Activated naive CD4-positive, alpha-beta T cell (primary cell): ENCODE data around the gene DNAH14.
A peak's percentile ranks its signal among the peaks of the same experiment; 100 is the strongest.

Source experiments
- DNase-seq, 4 experiments: peaks; one replicate each; lab custom pipeline; 2025; lab: John Stamatoyannopoulos, UW

The DNAH14 gene

DNA sequence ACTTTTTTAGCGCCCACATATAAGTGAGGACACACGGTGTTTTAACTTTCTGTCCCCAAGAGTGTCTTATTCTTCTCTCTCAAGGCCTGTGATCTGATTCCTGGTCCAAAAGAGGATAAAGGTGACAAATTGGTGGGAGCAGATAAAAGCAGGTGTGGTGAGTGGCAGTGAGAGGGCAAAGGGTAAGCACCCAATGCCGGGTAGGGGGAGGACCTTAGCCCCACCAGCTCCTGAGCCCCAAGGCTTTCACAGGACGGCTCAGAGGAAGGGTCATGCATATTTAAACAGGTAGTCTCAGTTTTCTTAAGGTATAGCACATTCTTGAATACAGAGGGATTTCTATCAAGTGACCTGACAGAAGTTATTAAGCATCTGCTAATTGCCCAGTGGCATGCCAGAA, 478.8 kb downstream of the DNAH14 start:
- DNase-seq = no peak

DNA sequence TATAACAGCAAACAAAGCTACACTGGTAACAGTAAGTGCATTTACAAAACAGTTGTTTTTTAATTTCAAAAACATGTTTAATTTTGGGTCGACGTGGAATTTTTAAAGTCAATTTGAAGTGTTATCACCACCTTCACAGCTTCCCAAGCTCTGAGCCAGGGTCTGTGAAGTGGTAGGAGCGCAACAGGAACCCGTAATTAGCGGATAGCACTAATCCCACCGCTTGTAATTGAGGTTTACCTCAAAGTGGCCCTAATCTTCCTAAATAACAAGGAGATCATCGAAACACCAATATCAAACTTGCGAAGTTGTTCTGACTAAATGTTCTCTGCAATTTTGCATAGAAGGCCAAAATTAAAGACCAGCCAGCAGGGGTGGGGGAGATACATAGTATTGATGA, 479.6 kb downstream of the DNAH14 start:
- DNase-seq = no peak

DNA sequence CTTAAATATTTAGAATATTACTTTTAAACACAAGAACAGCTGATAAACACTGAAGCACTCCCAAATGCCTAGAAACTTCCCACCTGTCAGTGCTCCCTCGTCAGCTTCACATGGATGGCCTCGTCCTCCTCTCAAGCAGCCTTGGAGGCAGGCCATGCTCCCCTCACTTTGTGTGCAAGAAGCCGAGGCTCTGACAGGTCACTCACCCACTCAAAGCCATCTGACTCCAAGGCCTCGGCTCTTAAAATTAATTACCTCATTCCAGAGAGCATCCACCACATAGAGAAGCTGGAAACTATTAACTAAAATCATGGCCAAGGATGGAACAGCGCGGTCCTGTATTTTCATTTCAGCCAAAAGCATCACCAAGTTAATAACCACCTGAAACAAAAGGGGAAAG, 480.6 kb downstream of the DNAH14 start:
- DNase-seq = no peak

DNA sequence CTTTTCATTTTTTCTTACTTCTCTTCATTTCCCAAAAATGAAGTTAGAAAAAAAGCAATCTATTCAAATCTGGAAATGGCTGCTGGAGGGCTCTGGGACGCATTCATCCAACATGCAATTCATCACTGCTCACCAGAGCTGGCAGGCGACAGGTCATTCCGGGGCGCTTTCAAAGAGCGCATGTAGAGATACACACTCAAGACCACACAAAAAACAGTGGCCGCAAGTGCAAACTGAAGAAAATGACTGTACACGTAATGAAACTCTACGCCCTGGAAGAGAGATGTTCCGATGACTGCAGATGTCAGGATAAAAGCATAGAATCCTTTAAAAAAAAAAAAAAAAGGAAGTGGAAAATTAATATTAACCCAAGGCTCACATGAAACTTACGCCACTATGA, 482.8 kb downstream of the DNAH14 start:
- DNase-seq = no peak

DNA sequence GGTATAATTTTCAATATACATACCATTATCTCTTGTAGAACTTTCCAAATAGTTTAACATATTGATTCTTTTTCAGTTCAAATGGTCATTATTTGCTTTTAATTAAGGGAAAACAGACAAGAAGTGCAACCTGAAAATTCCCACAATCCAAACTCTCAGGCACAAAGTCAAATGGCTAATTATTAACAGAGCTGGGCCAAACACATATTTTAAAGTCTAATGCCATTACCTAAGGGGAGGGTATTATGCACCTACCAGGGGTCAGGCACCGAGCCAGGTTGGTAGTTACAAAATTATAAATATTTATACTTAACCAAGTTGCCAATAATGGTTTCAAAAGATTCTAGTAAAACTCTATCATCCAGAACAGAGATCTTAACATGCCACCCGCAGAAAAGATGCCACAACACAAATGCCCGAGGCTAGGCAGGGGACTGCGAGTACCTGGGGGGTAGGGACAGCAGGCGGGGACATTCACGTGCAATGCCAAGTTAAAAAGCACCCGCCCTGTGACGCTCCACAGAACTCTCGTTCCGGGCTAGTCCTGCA, 483.4 kb downstream of the DNAH14 start:
- DNase-seq = no peak

DNA sequence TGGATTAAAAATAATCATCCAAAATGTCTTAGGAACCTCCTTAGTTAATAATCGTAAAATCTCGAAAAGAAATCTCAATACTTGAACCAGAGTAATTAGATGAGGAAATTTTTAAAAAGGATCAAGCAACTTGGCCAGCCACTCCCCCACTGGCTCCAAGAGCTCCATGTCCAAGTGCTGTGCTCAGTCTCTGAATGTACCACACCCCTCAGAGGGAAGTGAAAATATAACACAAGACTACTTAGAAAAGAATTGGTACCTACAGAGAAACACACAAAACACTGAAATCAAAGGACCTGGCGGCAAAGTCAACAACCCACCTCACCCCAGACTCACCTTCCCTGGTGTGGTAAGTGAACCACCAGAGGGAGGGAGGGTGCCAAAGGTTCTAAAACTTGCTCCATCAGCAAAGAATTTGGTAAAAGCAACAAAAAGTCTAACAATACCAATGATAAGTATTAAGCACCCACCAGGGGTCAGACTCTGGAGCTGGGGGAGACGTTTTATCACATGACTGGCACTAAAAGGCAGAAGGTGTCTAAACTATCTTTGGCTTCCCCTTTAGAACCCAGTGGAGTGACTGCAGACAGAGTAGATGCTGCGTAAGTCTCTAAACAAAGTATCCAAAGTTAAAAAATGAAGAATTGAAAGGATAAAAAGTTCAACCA, 484.4 kb downstream of the DNAH14 start:
- DNase-seq = no peak

DNA sequence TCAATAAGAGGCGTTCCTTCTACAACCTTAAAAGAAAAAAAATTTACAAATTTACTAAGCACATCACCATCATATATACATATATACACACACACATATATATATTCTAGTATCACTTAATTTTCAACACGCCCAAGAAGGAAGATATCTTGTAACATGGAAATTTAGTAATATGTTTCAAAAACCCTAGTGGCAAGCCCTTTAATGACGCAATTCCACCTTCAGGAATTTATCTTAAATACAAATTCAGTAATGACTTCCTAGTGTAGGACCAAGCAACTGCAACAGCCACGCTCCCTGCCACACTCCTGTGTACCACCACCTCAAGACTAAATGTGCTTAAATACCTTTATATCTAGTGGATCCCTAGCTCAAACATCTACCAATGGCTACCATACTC, 485.8 kb downstream of the DNAH14 start:
- no peak for DNase-seq

DNA sequence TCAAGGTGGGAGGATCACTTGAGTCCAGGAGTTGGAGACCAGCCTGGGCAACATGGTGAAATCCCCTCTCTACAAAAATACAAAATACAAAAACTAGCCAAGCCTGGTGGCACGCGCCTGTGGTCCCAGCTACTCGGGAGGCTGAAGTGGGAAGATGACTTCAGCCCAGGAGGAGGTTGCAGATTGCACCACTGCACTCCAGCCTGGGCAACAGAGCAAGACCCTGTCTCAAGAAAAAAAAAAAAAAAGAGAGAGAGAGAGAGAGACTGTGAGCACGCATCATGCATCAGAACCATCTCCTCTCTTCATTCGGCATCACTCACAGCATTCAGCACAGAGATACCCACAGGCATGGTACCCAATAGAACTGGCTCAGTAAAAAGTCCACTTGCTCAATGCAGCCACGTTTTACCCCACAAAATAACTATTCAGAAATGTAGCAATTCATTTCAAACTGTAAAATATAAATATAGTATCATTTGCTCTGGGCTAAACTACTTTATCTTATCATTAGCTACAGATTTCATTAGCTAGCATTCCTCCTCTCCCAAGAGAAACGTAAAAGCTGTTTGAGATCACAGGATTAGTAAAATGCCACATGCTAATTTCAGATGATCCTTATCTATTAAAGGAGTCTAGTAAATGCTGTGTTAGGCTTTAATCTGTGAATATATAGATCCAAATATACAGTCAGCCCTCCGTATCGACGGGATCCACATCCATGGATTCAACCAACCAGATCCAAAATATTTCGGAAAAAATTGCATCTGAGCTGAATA, 486.7 kb downstream of the DNAH14 start:
- no peak for DNase-seq

DNA sequence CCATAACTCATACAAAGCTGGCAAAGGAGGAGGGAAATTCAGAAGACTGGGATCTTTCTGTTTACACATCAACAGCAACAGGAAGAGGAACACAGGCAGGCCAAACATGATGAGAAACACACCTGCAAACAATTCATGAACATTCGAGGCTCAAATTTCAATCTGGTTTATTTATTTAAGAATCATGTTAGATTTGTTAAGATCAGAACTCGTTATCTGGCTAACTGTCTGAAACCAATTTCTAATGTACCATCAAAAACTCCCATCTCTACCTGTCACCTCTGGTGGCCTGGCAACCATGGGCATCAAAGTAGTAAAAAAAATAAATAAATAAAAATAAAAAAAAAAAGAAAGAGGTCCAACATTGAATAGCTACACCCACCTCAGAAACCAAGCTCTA, 488.6 kb downstream of the DNAH14 start:
- no peak for DNase-seq

DNA sequence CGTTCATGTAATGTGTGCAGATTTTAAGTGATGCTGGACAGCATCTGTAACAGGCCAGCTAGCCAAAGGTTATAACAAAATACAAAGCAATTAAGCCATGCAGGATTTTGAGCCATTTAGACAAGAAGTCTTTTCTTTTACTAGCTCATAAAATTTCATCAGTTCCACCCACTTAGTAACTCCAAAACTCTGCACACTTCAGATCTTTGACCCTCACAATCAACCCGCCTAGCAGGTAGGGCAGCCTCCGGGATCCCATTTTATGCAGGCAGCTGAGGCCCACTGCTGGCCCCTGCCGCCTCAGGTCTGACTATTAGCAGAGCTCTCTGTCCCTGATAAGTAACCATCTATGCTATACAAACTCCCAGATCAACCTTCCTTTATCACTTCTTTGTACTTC, 489.1 kb downstream of the DNAH14 start:
- no peak for DNase-seq

DNA sequence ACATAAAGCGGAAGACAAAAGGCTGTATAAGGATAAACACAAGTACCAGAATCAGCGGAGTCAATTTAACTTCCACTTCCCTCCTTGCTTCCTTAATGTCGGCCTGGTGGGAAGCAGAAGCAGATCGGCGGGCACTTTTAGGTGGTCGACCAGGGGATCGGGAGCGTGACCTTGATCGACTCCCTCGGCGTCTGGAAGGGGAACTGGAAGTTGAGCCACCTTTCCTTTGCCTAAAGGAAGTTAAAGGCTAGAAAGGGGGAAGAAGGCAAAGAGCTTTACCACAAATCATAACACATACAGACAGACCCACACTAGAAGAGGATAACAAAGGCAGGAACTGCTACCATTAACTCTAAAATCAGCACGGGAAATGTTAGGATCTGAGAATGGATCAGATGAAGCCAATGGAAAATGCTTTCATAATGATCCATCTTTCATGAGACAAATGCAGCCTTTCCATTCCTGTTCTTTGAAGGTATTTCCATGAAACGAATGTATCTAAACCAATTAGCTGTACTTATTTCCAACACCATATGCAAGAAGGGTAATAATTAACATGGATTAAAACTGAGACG, 492.6 kb downstream of the DNAH14 start:
- DNase-seq = no peak

DNA sequence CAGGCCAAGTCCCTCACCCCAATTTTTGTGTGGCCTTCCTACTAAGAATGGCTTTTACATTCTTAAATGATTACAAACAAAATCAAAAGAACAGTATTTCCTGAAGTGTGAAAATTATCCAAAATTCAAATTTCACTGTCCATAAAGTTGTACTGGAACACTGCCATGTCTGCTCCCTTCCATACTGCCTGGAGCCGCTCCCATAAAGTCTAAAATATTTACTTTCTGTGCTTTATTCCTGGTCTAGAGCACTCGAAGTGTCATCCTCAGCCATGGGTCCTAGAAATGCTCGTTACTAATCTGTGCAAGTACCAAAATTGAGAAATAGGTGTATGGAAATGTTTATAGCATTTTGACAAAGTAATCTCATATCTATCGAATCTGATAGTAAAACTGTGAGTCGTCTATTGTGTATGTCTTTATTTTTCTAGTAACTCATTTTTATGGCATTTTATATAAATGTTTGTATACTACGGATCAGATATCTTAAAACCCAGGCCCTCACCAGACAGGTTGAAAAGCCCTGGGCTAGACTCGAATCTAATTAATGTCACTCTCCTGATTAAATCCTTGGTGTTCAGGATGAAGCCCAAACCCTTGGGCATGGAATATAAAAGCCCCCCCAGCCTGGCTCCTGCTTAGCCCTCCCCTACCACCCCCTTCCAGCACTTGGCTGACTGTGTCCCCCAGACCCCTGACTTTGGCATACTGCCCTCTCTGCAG, 493.5 kb downstream of the DNAH14 start:
- DNase-seq = no peak

DNA sequence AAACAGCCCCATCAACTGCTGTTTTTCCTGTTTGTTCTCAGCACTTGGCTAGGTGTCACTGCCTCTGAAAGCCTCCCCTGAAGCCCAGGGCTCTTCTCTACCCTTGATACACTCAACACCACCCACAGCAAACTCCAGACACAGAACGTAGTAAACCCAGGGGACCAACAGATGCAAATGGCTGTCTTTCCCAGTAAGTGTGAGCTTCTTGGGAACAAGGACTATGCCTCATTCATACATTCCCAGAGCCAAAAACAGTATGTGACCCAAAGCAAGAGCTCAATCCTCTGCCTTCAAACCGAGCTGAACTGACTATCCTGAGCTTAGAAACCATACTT, 494.0 kb downstream of the DNAH14 start:
- no peak for DNase-seq

DNA sequence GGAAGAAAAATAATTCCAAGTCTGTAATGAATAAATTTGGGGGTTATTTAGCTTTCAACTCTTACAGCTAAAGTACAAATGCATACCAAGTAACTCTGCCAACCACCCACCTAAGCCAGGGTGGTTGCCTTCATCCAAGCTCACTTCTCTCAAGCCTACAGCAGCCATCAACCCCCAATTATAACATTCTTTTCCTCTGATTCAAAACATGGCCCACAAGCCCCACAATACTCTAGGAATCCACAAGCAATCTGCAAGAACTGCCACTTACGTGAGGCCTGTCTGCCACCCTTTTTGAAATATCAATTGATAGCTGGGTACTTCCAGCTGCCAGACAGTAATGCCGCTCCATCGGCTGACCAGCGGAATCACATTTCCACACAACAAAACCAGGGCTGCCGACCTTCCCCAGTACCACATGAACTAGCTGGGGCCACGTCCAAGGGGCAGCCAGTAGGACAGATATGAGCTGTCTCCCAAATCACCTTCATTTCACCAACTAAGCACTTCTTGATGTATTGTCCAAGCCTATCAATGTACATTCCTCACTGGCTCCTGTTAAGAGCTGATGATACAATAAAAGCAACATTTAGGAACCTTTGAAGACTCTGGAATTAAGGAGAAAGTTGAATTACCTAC, 495.2 kb downstream of the DNAH14 start:
- DNase-seq = no peak

DNA sequence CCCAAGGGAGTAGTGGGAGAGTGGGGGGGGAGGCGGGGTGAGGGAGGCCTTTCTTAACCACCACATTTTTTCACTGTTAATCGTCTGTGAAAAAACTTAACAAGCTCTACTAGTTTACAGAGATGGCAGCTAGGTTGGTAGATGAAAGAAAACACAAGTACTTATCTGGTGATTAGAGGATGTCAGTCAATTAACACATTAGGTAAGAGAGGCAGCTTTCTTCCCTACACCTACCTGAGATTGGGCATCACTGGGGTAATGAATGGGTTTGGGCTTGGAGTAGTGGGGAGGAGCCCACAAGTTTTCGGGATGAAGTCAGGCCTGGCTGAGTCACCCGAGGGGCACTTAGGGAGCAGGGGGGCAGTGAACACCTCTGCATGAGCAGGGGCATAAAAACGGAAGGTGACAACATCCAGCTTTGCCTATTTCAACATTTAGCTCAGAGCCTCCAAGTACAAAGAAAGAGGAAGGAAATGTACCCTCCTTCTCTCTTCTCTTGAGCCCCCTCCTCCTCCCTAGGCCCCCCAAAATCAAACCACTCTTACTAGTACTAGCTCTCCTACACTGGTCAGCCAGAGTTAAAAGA, 495.8 kb downstream of the DNAH14 start:
- no peak for DNase-seq

DNA sequence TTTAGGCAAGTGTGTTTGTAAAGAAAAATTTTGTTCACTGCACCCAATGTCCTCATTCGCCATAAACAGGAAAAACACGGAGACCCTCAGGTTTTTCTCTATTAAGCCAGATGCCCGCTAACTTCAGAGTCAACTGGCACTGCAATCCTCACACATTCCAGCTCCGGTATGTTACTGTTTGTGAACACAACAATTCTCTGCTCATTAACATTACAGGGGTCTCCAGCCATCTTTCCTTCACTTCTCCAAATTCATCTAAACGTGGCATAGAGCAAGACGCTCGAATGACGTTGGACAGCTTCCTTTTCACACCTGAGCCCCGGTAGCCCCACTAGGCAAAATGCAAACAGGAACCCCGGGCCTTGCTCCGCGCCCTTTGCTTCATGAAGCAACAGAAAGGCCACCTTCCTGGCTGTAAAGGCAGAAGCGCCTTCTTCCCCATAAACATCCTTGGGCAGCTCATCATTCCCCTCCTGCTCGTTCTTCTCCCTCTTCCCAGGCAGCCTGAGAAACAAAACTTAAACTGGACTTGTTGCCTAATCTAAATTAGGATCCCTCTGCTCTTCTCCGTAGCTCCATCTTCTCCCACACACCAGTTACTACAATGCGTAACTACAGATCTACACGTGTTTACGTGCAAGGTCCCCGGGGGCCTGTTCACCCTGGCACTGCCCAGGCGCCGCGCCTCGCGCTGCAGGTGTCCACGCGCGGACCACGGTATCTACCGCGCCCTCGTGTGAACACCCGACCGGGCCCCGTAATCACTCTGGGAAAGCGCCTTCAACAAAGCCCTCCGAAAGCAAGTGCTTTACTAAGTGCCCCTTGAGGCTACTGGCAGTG, 497.1 kb downstream of the DNAH14 start:
- peak in 1 of 4 experiments; percentile 10 for DNase-seq

DNA sequence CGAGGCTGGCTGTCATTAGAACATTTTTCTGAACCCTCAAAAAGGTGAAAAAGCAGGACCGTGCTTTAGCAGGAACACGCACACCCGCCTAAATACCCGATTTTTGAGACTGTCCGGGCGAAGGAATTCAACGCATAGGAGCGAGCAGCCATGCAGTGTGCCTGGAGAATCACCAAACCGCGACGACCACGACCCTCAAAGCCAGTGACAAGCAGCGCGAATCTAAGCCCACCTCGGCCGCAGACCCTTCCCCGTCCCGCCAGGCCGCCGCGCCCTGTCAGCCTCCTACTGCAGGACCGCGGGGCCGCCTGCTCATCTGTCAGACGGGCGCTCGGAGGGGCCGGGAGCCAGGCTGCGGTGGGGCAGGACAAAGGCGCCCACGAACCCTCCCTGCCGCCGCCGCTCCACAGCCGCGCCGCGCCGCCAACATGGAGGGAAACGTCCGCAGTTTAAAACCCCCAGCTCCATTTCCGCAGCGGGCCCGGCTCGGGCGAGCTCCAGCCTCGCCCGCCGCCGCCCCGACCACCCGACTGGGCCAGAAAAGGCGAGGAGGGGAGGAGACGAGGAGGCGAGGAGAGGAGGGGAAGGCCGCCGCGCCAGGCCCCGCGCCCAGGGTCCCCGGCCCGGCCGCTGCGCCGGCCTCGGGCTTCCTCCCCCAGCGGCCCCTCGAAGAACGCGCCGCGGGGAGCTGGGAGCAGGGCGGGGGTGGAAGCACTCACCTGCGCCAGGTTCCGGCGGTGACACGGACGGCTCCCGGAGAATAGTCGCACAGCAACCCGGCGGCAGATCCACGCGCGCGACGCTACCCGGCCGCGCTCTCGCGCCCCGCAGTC, 498.0 kb downstream of the DNAH14 start, which contains the start of gene LBR:
Gene LBR (minus strand): TSS at position 804 of the 833 bp plus-strand sequence. CDS start 3,963 bp downstream, outside the sequence.
- peak in 1 of 4 experiments; percentile 56 for DNase-seq

DNA sequence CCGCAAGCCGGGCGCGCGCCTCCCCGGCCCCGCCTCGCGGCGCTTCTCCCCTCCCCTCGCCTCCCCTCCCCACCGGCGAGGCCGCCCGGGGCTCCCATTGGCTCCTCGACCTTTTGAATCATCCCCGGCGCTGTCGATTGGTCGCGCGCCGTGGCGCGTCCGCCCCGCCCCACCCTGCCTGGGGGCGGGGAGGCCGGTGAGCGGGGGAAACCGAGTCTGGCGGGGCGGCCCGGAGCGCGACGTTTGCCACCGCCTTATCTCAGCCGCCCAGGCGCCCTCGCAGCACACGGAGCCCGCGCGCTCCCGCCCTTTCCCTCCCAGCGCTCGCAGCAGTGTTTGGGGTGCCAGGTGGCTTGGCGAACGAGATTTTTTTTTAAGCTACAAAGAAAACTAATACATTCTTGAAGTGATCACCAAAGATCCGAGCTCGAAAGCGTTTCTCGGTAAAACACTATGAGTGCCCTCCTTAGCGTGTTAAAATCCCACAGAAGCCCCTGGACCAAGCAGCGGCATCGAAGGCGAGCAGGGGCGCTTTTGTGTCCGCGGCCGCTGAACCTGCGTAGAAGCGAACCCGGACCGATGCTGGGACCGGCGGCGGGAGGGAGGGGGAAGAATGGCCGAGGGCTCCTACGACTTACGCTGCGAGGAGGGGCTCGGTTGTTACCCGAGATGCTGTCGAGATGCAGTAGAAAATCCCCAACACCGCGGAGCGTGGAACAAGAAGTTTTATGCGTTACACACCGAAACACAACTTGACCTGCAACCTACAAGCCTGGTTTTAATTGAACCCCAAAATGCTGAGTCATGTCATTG, 498.8 kb downstream of the DNAH14 start:
- DNase-seq = peak; percentile 67 to 88 (median 78)
